Kidney (tissue), 14 donors: ENCODE measurements around the gene NCDN. TPM values are rescaled to one million over a fixed set of nuclear protein-coding genes. Genes with fewer than 3 reads are reported as not detected.

Experiments
- DNase-seq, 5 donors: peaks; one replicate each; pipeline ENCODE4 v3.0.0-alpha.2; 2013 to 2020
- FAIRE-seq: peaks from 2 replicates; lab custom pipeline; 2012; peaks lifted over from hg19 to GRCh38; lab: Jason Lieb, UNC
- H3K27ac ChIP-seq, 2 donors: one replicate each; pipeline ENCODE4 v1.7.0; 2013; ENCODE audit warnings: low read depth in 2 of 2, low read length in 2 of 2, inconsistent platforms in 1 of 2
- H3K27me3 ChIP-seq: one replicate; pipeline ENCODE4 v1.7.1; 2013; ENCODE audit warnings: low read length, inconsistent platforms; ENCODE audit not compliant: control insufficient read depth, insufficient read depth
- H3K36me3 ChIP-seq, 3 donors: one replicate each; pipeline versions ENCODE4 v1.7.0 to v1.7.1; 2013; ENCODE audit warnings: low read length in 3 of 3, control low read depth in 1 of 3, inconsistent platforms in 1 of 3; ENCODE audit not compliant: insufficient read depth in 3 of 3, control insufficient read depth in 2 of 3
- H3K4me1 ChIP-seq, 3 donors: one replicate each; pipeline versions ENCODE4 v1.7.0 to v1.7.1; 2013; ENCODE audit warnings: low read length in 3 of 3, inconsistent platforms in 1 of 3, low read depth in 1 of 3; ENCODE audit not compliant: control insufficient read depth in 2 of 3, insufficient read depth in 2 of 3
- H3K4me3 ChIP-seq, 3 donors: one replicate each; pipeline versions ENCODE4 v1.7.0 to v1.8.1; 2013; ENCODE audit warnings: low read length in 3 of 3, control low read depth in 1 of 3, inconsistent platforms in 1 of 3
- H3K9ac ChIP-seq, 3 donors: one replicate each; pipeline versions ENCODE4 v1.7.0 to v1.7.1; 2013; ENCODE audit warnings: low read length in 3 of 3, control low read depth in 1 of 3, inconsistent platforms in 1 of 3
- H3K9me3 ChIP-seq, 3 donors: one replicate each; pipeline versions ENCODE4 v1.7.0 to v1.7.1; 2013; ENCODE audit warnings: low read length in 3 of 3, control low read depth in 1 of 3, inconsistent platforms in 1 of 3; ENCODE audit not compliant: control insufficient read depth in 2 of 3, insufficient read depth in 1 of 3
- intact Hi-C: fragments of 100-400 bp; cut with DNase I; formaldehyde crosslinking; loops from one replicate; pipeline ENCODE4 v1.11.1; 2022
- polyA plus RNA-seq: library from polyadenylated mRNA; stranded (reverse); fragments of 350-450 nt; fragmentation: Illumina TruSeq; extraction: RNeasy Lipid Tissue Mini Kit (QIAGEN cat#74804); gene quantifications from one replicate; pipeline ENCODE4 v1.2.3, GENCODE V29; 2014; ENCODE audit warnings: low read depth, low replicate concordance; ENCODE audit not compliant: insufficient read depth
- total RNA-seq: library from RNA; stranded (reverse); fragmentation: NEBNext Ultra II Directional; extraction: Animal tissue kit (Norgen Biotek cat#: 25700); gene quantifications from one replicate; pipeline ENCODE4 v1.2.1, GENCODE V29; 2021
- TF ChIP-seq, protein P1 (sequence below): IDR thresholded peaks from 3 replicates; pipeline ENCODE4 v1.5.1; 2012; ENCODE audit warnings: mild to moderate bottlenecking, moderate library complexity, borderline replicate concordance; ENCODE audit not compliant: insufficient read depth; ENCODE audit errors: extremely low read depth
- donor health status: control.
- donor health status: control.
- donor health status: control.
- donor health status: control.
- donor health status: control.
- donor health status: DM: yes; HTN: yes; CAD: no.
- donor health status: Normal renal cell carcinoma (clear cell type).

Gene NCDN
- total and polyA plus RNA-seq, 2 donors from 2014 or later = 14.3 to 22.4 TPM

DNA sequence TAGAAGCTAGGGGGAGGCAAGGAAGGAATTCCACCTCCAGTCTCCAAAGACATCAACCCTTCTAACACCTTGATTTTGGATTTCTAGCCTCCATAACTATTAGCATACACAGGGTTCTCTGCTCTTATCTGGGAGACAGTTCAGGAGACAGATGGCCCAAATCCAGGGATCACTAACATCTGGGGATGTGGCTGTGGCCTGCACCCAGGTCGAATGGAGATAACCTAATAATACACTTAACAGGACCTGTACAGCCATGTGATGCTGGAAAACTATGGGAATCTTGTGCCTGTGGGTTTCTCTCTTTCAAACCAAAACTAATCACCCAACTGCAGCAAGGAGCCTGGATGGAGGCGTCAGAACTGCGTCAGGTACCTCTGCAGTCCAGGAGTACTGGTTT lies 48.0 kb upstream of the NCDN start:
- FAIRE-seq = no peak
- intact Hi-C loops = no loop called here
- TF ChIP-seq, protein P1, sequence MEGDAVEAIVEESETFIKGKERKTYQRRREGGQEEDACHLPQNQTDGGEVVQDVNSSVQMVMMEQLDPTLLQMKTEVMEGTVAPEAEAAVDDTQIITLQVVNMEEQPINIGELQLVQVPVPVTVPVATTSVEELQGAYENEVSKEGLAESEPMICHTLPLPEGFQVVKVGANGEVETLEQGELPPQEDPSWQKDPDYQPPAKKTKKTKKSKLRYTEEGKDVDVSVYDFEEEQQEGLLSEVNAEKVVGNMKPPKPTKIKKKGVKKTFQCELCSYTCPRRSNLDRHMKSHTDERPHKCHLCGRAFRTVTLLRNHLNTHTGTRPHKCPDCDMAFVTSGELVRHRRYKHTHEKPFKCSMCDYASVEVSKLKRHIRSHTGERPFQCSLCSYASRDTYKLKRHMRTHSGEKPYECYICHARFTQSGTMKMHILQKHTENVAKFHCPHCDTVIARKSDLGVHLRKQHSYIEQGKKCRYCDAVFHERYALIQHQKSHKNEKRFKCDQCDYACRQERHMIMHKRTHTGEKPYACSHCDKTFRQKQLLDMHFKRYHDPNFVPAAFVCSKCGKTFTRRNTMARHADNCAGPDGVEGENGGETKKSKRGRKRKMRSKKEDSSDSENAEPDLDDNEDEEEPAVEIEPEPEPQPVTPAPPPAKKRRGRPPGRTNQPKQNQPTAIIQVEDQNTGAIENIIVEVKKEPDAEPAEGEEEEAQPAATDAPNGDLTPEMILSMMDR = no peak

DNA sequence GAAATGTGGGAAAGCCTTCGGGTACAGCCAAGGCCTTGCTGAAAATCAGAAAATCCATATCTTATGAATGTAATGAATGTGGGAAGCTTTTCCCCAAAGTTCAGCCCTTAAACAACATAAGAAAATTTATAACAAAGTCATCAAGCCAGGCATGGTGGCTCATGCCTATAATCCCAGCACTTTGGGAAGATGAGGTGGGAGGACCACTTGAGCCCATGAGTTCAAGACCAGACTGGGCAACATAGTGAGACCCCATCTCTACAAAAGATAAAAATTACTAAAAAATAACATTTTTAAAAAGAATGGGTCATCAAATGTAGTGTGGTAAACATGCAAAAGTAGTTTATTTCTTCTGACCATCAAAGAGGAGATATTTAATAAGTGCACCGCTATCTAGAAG lies 46.3 kb upstream of the NCDN start:
- intact Hi-C loops = no loop called here
- peaks cover 0 to 16% (median 12%) of the 10 kb centered on the region in 3 donors for H3K4me1 ChIP-seq
- peaks cover 0 to 3% (median 0%) of the 10 kb centered on the region in 3 donors for H3K36me3 ChIP-seq
- FAIRE-seq = no peak
- TF ChIP-seq, protein P1 = no peak
- no peak for DNase-seq
- H3K27me3 ChIP-seq = no peaks in the 10 kb centered on the region
- no peak overlapping the region for H3K27ac ChIP-seq
- H3K9ac ChIP-seq = no peak overlapping the region
- no peak overlapping the region for H3K4me3 ChIP-seq
- peaks cover 0 to 4% (median 0%) of the 10 kb centered on the region in 3 donors for H3K9me3 ChIP-seq

More for the DNA sequence above, 48.0 kb upstream of the NCDN start:
- H3K27ac ChIP-seq = no peak overlapping the region
- H3K4me1 ChIP-seq = peaks cover 0 to 19% (median 14%) of the 10 kb centered on the region in 3 donors
- DNase-seq = no peak
- no peak overlapping the region for H3K9ac ChIP-seq
- no peaks in the 10 kb centered on the region for H3K9me3 ChIP-seq
- peaks cover 0 to 4% (median 0%) of the 10 kb centered on the region in 3 donors for H3K36me3 ChIP-seq
- no peak overlapping the region for H3K4me3 ChIP-seq
- no peaks in the 10 kb centered on the region for H3K27me3 ChIP-seq

DNA sequence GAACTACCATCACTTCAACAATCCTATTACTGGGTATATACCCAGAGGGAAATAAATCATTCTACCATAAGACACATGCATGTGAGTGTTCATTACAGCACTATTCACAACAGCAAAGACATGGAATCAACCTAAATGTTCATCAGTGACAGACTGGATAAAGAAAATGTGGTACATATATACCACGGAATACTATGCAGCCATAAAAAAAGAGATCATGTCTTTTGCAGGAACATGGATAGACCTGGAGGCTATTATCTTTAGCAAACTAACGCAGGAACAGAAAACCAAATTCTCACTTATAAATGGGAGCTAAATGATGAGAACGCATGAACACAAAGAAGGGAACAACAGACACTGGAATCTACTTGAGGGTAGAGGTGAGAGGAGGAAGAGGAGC lies 39.4 kb upstream of the NCDN start:
- FAIRE-seq (no peak), DNase-seq (no peak)
- Histone ChIP-seq H3K4me3 (no peak overlapping the region), H3K9me3 (peaks cover 0 to 4% (median 0%) of the 10 kb centered on the region in 3 donors), H3K27me3 (no peaks in the 10 kb centered on the region), H3K9ac (no peak overlapping the region), H3K4me1 (peaks cover 0 to 4% (median 0%) of the 10 kb centered on the region in 3 donors), H3K36me3 (no peaks in the 10 kb centered on the region), H3K27ac (no peak overlapping the region)
- intact Hi-C loops = no loop called here
- TF ChIP-seq, protein P1 = no peak

DNA sequence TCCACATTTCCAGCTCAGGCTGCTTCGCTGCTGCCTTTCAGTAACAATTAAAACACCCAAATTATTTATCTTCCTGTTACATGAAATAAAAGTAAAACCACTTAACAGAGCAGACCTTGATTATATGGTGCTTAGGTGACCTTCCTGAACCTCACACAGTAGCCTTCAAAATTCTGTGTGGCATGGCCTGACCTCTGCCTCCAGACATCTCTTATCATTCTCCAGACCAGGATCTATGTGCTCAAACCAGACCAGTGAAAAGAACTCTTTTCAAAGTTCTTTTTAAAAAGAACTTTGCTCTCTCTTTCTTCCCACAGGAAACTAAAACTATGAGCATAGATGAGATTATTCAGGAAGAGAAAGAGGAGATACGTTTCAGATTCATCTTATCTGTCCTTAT lies 38.2 kb upstream of the NCDN start:
- peaks cover 0 to 4% (median 0%) of the 10 kb centered on the region in 3 donors for H3K9me3 ChIP-seq
- intact Hi-C loops = no loop called here
- H3K36me3 ChIP-seq = no peaks in the 10 kb centered on the region
- no peak for FAIRE-seq
- H3K4me1 ChIP-seq = peaks cover 0 to 4% (median 0%) of the 10 kb centered on the region in 3 donors
- no peaks in the 10 kb centered on the region for H3K27me3 ChIP-seq
- DNase-seq = no peak
- H3K27ac ChIP-seq = no peak overlapping the region
- no peak overlapping the region for H3K9ac ChIP-seq
- H3K4me3 ChIP-seq = no peak overlapping the region
- TF ChIP-seq, protein P1 = no peak
